WTC11 (cell line): Measurements from ENCODE around the gene IL26. TPM values are rescaled to one million over a fixed set of nuclear protein-coding genes. Genes with fewer than 3 reads are reported as not detected.

Experiments
- ATAC-seq: fragments of 200-7000 bp; cut with Tn5 transposase; 2 replicates; pipeline ENCODE4 v1.10.0; 2021; ENCODE audit warnings: mild to moderate bottlenecking, moderate library complexity
- CTCF ChIA-PET: fragments of 300-600 bp; sonication (Branson Sonifier 250); formaldehyde crosslinking; loops from one replicate; lab custom pipeline; 2021; ENCODE audit warnings: antibody characterized with exemption; lab: Charles Lee
- POLR2A ChIA-PET: fragments of 350-600 bp; sonication (Branson Sonifier 250); formaldehyde crosslinking; loops from one replicate; lab custom pipeline; 2021; ENCODE audit warnings: antibody characterized with exemption; lab: Charles Lee
- DNase-seq: peaks from one replicate; pipeline ENCODE4 v3.0.0; 2021; ENCODE audit warnings: low spot score
- H3K27ac Mint-ChIP-seq: 2 replicates; pipeline ENCODE4 v1.8.0; 2021; ENCODE audit warnings: mixed read lengths
- H3K27me3 Mint-ChIP-seq: 2 replicates; pipeline ENCODE4 v1.8.0; 2021; ENCODE audit warnings: low read depth, mild to moderate bottlenecking, moderate library complexity, mixed read lengths
- H3K36me3 Mint-ChIP-seq: 2 replicates; pipeline ENCODE4 v1.8.0; 2021; ENCODE audit warnings: mixed read lengths
- H3K4me1 Mint-ChIP-seq: 2 replicates; pipeline ENCODE4 v1.8.0; 2022; ENCODE audit warnings: mixed read lengths
- H3K4me3 Mint-ChIP-seq: 2 replicates; pipeline ENCODE4 v1.8.0; 2021; ENCODE audit warnings: mild to moderate bottlenecking, moderate library complexity, mixed read lengths
- H3K9me3 Mint-ChIP-seq: 2 replicates; pipeline ENCODE4 v1.8.0; 2021; ENCODE audit warnings: mixed read lengths
- AFF4 ChIP-seq: sonication (generic); formaldehyde crosslinking; IDR thresholded peaks from 2 replicates; pipeline ENCODE4 v1.8.1; 2023; ENCODE audit warnings: mild to moderate bottlenecking, missing genetic modification reagents, borderline replicate concordance
- AR ChIP-seq: fragments of 250-450 bp; sonication (Bioruptor Pico); IDR thresholded peaks from 2 replicates; pipeline ENCODE4 v1.9.0; 2021; ENCODE audit warnings: mild to moderate bottlenecking
- CREB1 ChIP-seq: sonication (generic); formaldehyde crosslinking; IDR thresholded peaks from 2 replicates; pipeline ENCODE4 v1.8.0; 2023; ENCODE audit warnings: mild to moderate bottlenecking, missing genetic modification reagents
- HMGXB4 ChIP-seq: sonication (generic); formaldehyde crosslinking; IDR thresholded peaks from 2 replicates; pipeline ENCODE4 v1.8.1; 2023; ENCODE audit warnings: mild to moderate bottlenecking, moderate library complexity, missing genetic modification reagents
- MLX ChIP-seq: sonication (generic); formaldehyde crosslinking; IDR thresholded peaks from 2 replicates; pipeline ENCODE4 v1.8.1; 2023; ENCODE audit warnings: mild to moderate bottlenecking, missing genetic modification reagents, moderate library complexity
- MYBL2 ChIP-seq: sonication (generic); formaldehyde crosslinking; IDR thresholded peaks from 2 replicates; pipeline ENCODE4 v1.8.1; 2023; ENCODE audit warnings: mild to moderate bottlenecking, moderate library complexity, missing genetic modification reagents
- RELA ChIP-seq: sonication (generic); formaldehyde crosslinking; IDR thresholded peaks from 2 replicates; pipeline ENCODE4 v1.8.1; 2022; ENCODE audit warnings: missing genetic modification reagents, mild to moderate bottlenecking, borderline replicate concordance
- SOX15 ChIP-seq: fragments of 250-450 bp; sonication (Bioruptor Pico); IDR thresholded peaks from 2 replicates; pipeline ENCODE4 v1.9.0; 2021; ENCODE audit warnings: mild to moderate bottlenecking
- USF1 ChIP-seq: sonication (generic); formaldehyde crosslinking; IDR thresholded peaks from 2 replicates; pipeline ENCODE4 v1.8.0; 2022; ENCODE audit warnings: mild to moderate bottlenecking, missing genetic modification reagents
- ZNF512 ChIP-seq: sonication (generic); formaldehyde crosslinking; IDR thresholded peaks from 2 replicates; pipeline ENCODE4 v1.8.1; 2022; ENCODE audit warnings: missing genetic modification reagents, borderline replicate concordance
- ZSCAN18 ChIP-seq: fragments of 250-450 bp; sonication (Bioruptor Pico); IDR thresholded peaks from 2 replicates; pipeline ENCODE4 v2.1.2; 2022; ENCODE audit warnings: mild to moderate bottlenecking, moderate library complexity
- total RNA-seq: library from RNA; stranded (reverse); gene quantifications from 3 replicates; pipeline ENCODE4 v1.2.3, GENCODE V29; 2021

IL26 gene
- total RNA-seq, 1 experiment from 2014 or later, result not detected

- ATAC-seq, result no peak
- peaks cover 3% of the 10 kb centered on the region; the same call in 1 of the 2 replicates for H3K27me3 Mint-ChIP-seq
- peaks cover 12% of the 10 kb centered on the region for H3K36me3 Mint-ChIP-seq
- POLR2A ChIA-PET, result no interaction called here
- CTCF ChIA-PET, result no interaction called here
- H3K27ac Mint-ChIP-seq, result no peak overlapping the region
- DNase-seq, result no peak
- H3K9me3 Mint-ChIP-seq, result peaks cover 18% of the 10 kb centered on the region
- TF ChIP-seq AFF4 (CRISPR knock-in tag) (no peak), ZNF512 (CRISPR knock-in tag) (no peak), CREB1 (CRISPR knock-in tag) (no peak), ZSCAN18 (CRISPR knock-in tag) (no peak), AR (CRISPR knock-in tag) (no peak), MYBL2 (no peak), SOX15 (CRISPR knock-in tag) (no peak), RELA (CRISPR knock-in tag) (no peak), USF1 (CRISPR knock-in tag) (no peak), HMGXB4 (CRISPR knock-in tag) (no peak), MLX (CRISPR knock-in tag) (no peak)
- no peak overlapping the region for H3K4me3 Mint-ChIP-seq
- H3K4me1 Mint-ChIP-seq, result no peaks in the 10 kb centered on the region
These were observed 19.8 kb upstream of the IL26 start for GRCh38 chr12:68245180-68246021.
